K562 (cell line): ENCODE measurements around the gene PPP2R2D. TPM values are rescaled to one million over a fixed set of nuclear protein-coding genes. Genes with fewer than 3 reads are reported as not detected.

Experiments
- ATF1 ChIP-seq, 2 experiments: fragments of 450-650 bp in 1 of 2; IDR thresholded peaks; 2 replicates each; pipeline ENCODE4 v1.6.1; 2016; ENCODE audit warnings: missing compliant biosample characterization in 1 of 2, missing genetic modification characterization in 1 of 2
- ELF4 ChIP-seq: fragments of 450-650 bp; formaldehyde crosslinking; IDR thresholded peaks from 2 replicates; pipeline ENCODE4 v1.4.0; 2022; ENCODE audit warnings: missing genetic modification characterization
- FOXK2 ChIP-seq, 2 experiments: fragments of 450-650 bp; IDR thresholded peaks in 1 of 2; conservative IDR thresholded peaks in 1 of 2; 2 replicates each; pipeline ENCODE4 v1.6.1; 2016; ENCODE audit warnings: low read depth in 2 of 2, mild to moderate bottlenecking in 1 of 2
- GATAD2B ChIP-seq: fragments of 450-650 bp; IDR thresholded peaks from 2 replicates; pipeline ENCODE4 v1.6.1; 2017; ENCODE audit warnings: mild to moderate bottlenecking, borderline replicate concordance
- HCFC1 ChIP-seq: IDR thresholded peaks from 2 replicates; pipeline ENCODE4 v1.6.1; 2012; ENCODE audit warnings: low read depth, low read length, improper control_type of control experiment
- HLTF ChIP-seq: fragments of 450-650 bp; IDR thresholded peaks from 2 replicates; pipeline ENCODE4 v1.6.1; 2016
- KDM4B ChIP-seq, 2 experiments: fragments of 450-650 bp in 1 of 2; sonication (generic) in 1 of 2; IDR thresholded peaks; 2 replicates each; pipeline ENCODE4 v1.6.1; 2016 to 2017; ENCODE audit warnings: borderline replicate concordance in 2 of 2, antibody characterized with exemption in 1 of 2, low read depth in 1 of 2, mild to moderate bottlenecking in 1 of 2
- MCM5 ChIP-seq: fragments of 450-650 bp; IDR thresholded peaks from 2 replicates; pipeline ENCODE4 v1.6.1; 2016; ENCODE audit warnings: low read depth
- MTA3 ChIP-seq: fragments of 450-650 bp; formaldehyde crosslinking; IDR thresholded peaks from 2 replicates; pipeline ENCODE4 v1.6.1; 2017; ENCODE audit warnings: mild to moderate bottlenecking, borderline replicate concordance
- NFYB ChIP-seq: IDR thresholded peaks from 2 replicates; pipeline ENCODE4 v1.6.1; 2011; ENCODE audit warnings: mild to moderate bottlenecking, moderate library complexity; ENCODE audit not compliant: insufficient read length; ENCODE audit errors: extremely low read depth
- NR2C2 ChIP-seq, 2 experiments: fragments of 200-800 bp in 1 of 2; sonication (Bioruptor generic) in 1 of 2; sonication (generic) in 1 of 2; formaldehyde crosslinking in 1 of 2; IDR thresholded peaks; 2 replicates each; pipeline versions ENCODE4 v1.6.1 to v1.8.0; 2016 to 2022; ENCODE audit warnings: mild to moderate bottlenecking in 1 of 2, missing compliant biosample characterization in 1 of 2, missing genetic modification characterization in 1 of 2, missing genetic modification reagents in 1 of 2
- RCOR1 ChIP-seq, 2 experiments: IDR thresholded peaks; 2 replicates each; pipeline ENCODE4 v1.6.1; 2012; ENCODE audit warnings: low read depth in 2 of 2, low read length in 2 of 2, borderline replicate concordance in 1 of 2, improper control_type of control experiment in 1 of 2
- SAFB2 ChIP-seq: fragments of 200-400 bp; formaldehyde crosslinking; IDR thresholded peaks from 2 replicates; pipeline ENCODE4 v1.6.1; 2018; ENCODE audit warnings: borderline replicate concordance, low read length, low read depth, moderate library complexity; ENCODE audit not compliant: severe bottlenecking
- TAF1 ChIP-seq: IDR thresholded peaks from 2 replicates; pipeline ENCODE4 v1.6.1; 2011; ENCODE audit warnings: mild to moderate bottlenecking, low read length, moderate library complexity; ENCODE audit not compliant: insufficient read depth, control insufficient read depth, severe bottlenecking; ENCODE audit errors: extremely low read depth
- ZC3H8 ChIP-seq: fragments of 450-650 bp; IDR thresholded peaks from 2 replicates; pipeline ENCODE4 v1.6.1; 2017
- ZNF134 ChIP-seq: fragments of 250-450 bp; sonication (Bioruptor Pico); conservative IDR thresholded peaks from 2 replicates; pipeline ENCODE4 v1.4.0; 2020
- ZNF639 ChIP-seq, 2 experiments: fragments of 200-800 bp in 1 of 2; sonication (Bioruptor generic) in 1 of 2; sonication (generic) in 1 of 2; formaldehyde crosslinking in 1 of 2; IDR thresholded peaks in 1 of 2; conservative IDR thresholded peaks in 1 of 2; 2 replicates each; pipeline versions ENCODE4 v1.5.0 to v1.6.1; 2016 to 2020; ENCODE audit warnings: missing compliant biosample characterization in 1 of 2, missing genetic modification characterization in 1 of 2, missing genetic modification reagents in 1 of 2
- polyA plus RNA-seq, 8 experiments: library from polyadenylated mRNA; depleted of rRNA in 4 of 8; stranded (reverse) in 5 of 8; unstranded in 3 of 8; fragments of >200 nt; fragmentation: Nextera tagmentation in 2 of 8; fragmentation: Illumina TruSeq in 1 of 8; extraction: Ambion mirVana in 2 of 8; extraction: Trizol in 1 of 8; gene quantifications; 2 replicates each; pipeline versions ENCODE4 v1.2.1 to v1.2.3, GENCODE V29; 2011 to 2014; ENCODE audit warnings: inconsistent platforms in 1 of 8, missing spikeins in 1 of 8
- total RNA-seq, 7 experiments: library from RNA; depleted of rRNA in 6 of 7; stranded (reverse); fragments of >200 nt in 6 of 7; fragmentation: Illumina TruSeq in 2 of 7; extraction: Trizol in 2 of 7; gene quantifications; 2 replicates each; pipeline versions ENCODE4 v1.2.1 to v1.2.3, GENCODE V29; 2011 to 2021; ENCODE audit warnings: low replicate concordance in 1 of 7
- TF ChIP-seq, protein P1 (sequence below): sonication (generic); formaldehyde crosslinking; IDR thresholded peaks from 2 replicates; pipeline ENCODE4 v1.8.0; 2022; ENCODE audit warnings: mild to moderate bottlenecking, missing genetic modification reagents
- TF ChIP-seq, protein P2 (sequence below): fragments of 450-650 bp; IDR thresholded peaks from 2 replicates; pipeline ENCODE4 v1.6.1; 2016; ENCODE audit warnings: mild to moderate bottlenecking
- TF ChIP-seq, protein P3 (sequence below): sonication (generic); formaldehyde crosslinking; IDR thresholded peaks from 2 replicates; pipeline ENCODE4 v1.8.0; 2022; ENCODE audit warnings: missing genetic modification reagents, mild to moderate bottlenecking, moderate library complexity, borderline replicate concordance

PPP2R2D gene
- total and polyA plus RNA-seq, 9 of the 15 experiments (the other 6 are each of a cell fraction or from before 2014, with no cell fraction given) = 1.9 to 37.0 (median 26.8) TPM

DNA sequence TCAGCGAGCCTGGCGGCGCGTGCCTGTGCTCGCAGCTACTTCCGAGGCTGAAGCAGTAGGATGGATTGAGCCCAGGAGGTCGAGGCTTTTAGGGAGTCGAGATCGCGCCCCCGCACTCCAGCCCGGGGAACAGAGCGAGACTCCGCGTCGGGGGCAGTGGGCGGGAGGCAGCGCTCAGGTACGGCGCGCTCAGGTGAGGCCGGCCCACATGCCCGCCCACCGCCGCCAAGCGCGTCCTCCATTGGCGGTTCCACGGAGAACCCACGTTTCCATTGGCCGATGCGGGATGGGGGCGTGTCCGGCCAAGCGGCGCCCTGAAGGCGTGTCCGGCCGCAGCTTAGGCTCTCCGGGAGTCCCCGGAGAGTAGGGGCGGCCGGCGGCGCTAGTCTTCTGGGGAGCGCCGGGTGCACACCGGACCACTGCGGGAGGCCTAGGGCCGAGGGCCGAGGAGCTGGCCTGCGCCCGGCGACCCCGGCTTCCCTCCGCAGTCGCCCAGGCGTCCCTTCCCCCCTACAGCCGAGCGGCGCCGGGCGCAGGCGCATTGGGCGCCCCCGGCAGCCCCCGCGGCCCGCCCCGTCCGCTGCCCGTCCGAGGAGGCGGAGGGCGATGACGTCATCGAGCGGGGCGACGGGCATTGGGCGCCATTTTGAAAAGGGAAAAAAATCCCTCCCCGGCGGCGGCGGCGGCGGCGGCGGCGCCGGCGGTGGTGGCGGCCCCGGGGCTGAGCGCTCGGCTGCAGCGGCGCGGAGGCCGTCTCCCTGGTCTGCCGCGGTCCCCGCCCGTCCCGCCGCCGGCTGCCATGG lies at the start of gene PPP2R2D (continued):
- peak; percentile 27; the same call in 1 of the 2 replicates for TF ChIP-seq MTA3
- TF ChIP-seq ZC3H8 = no peak
- TF ChIP-seq FOXK2 (conservative IDR thresholded peaks at IDR 0.05 in 1 of 2, IDR thresholded peaks at IDR 0.05 in 1 of 2; ENCODE audit: low read depth in 2 of 2) = no peak
- no peak for TF ChIP-seq RCOR1 (IDR thresholded peaks at IDR 0.05; ENCODE audit: borderline replicate concordance in 1 of 2, low read depth in 2 of 2, low read length in 2 of 2)
- TF ChIP-seq, protein P1, sequence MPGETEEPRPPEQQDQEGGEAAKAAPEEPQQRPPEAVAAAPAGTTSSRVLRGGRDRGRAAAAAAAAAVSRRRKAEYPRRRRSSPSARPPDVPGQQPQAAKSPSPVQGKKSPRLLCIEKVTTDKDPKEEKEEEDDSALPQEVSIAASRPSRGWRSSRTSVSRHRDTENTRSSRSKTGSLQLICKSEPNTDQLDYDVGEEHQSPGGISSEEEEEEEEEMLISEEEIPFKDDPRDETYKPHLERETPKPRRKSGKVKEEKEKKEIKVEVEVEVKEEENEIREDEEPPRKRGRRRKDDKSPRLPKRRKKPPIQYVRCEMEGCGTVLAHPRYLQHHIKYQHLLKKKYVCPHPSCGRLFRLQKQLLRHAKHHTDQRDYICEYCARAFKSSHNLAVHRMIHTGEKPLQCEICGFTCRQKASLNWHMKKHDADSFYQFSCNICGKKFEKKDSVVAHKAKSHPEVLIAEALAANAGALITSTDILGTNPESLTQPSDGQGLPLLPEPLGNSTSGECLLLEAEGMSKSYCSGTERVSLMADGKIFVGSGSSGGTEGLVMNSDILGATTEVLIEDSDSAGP = no peak
- peak; percentile 79 for TF ChIP-seq ATF1 (CRISPR knock-in tag; IDR thresholded peaks at IDR 0.05)
- peak; percentile 84 for TF ChIP-seq ATF1 (tag; IDR thresholded peaks at IDR 0.05)
- TF ChIP-seq ZNF639 (CRISPR knock-in tag; conservative IDR thresholded peaks at IDR 0.05 in 1 of 2, IDR thresholded peaks at IDR 0.05 in 1 of 2) = peak in 1 of 2 experiments; percentile 77; a peak in 1 of 4 replicates
- peak; percentile 85 for TF ChIP-seq HCFC1
- no peak for TF ChIP-seq HLTF
- peak; percentile 18 for TF ChIP-seq NFYB
- TF ChIP-seq ELF4 (CRISPR knock-in tag) = no peak
- TF ChIP-seq, protein P2, sequence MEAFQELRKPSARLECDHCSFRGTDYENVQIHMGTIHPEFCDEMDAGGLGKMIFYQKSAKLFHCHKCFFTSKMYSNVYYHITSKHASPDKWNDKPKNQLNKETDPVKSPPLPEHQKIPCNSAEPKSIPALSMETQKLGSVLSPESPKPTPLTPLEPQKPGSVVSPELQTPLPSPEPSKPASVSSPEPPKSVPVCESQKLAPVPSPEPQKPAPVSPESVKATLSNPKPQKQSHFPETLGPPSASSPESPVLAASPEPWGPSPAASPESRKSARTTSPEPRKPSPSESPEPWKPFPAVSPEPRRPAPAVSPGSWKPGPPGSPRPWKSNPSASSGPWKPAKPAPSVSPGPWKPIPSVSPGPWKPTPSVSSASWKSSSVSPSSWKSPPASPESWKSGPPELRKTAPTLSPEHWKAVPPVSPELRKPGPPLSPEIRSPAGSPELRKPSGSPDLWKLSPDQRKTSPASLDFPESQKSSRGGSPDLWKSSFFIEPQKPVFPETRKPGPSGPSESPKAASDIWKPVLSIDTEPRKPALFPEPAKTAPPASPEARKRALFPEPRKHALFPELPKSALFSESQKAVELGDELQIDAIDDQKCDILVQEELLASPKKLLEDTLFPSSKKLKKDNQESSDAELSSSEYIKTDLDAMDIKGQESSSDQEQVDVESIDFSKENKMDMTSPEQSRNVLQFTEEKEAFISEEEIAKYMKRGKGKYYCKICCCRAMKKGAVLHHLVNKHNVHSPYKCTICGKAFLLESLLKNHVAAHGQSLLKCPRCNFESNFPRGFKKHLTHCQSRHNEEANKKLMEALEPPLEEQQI = no peak
- TF ChIP-seq TAF1 = peak; percentile 41
- TF ChIP-seq ZNF134 (CRISPR knock-in tag) = no peak
- no peak for TF ChIP-seq KDM4B (IDR thresholded peaks at IDR 0.05; ENCODE audit: borderline replicate concordance in 2 of 2, low read depth in 1 of 2)
- no peak for TF ChIP-seq MCM5
- TF ChIP-seq, protein P3, sequence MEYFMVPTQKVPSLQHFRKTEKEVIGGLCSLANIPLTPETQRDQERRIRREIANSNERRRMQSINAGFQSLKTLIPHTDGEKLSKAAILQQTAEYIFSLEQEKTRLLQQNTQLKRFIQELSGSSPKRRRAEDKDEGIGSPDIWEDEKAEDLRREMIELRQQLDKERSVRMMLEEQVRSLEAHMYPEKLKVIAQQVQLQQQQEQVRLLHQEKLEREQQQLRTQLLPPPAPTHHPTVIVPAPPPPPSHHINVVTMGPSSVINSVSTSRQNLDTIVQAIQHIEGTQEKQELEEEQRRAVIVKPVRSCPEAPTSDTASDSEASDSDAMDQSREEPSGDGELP (CRISPR knock-in tag) = 0 out of 2 replicates have a peak, but pooled peaks have one; percentile 29
- TF ChIP-seq SAFB2 = no peak
- no peak for TF ChIP-seq GATAD2B
- no peak for TF ChIP-seq NR2C2 (CRISPR knock-in tag; IDR thresholded peaks at IDR 0.05)
- TF ChIP-seq NR2C2 (tag; IDR thresholded peaks at IDR 0.05) = peak; percentile 41; the same call in 1 of the 2 replicates
